Germinal center (tissue), 1 donor: Measurements from ENCODE around the gene CACNA1E.

Experiments used
- DNase-seq: peaks from one replicate; pipeline ENCODE4 v3.0.0; 2012; ENCODE audit warnings: mixed read lengths, low spot score

Gene CACNA1E

GRCh38 chr1:181484821-181485220, 1.5 kb downstream of the CACNA1E start:
- DNase-seq, result no peak

- peak; percentile 55 for DNase-seq
Observed at GRCh38 chr1:181485287-181486097, 2.2 kb downstream of the CACNA1E start.

GRCh38 chr1:181486098-181486420, 2.7 kb downstream of the CACNA1E start:
- DNase-seq, result no peak

GRCh38 chr1:181488866-181489265, 5.5 kb downstream of the CACNA1E start:
- no peak for DNase-seq

GRCh38 chr1:181490276-181490675, 7.0 kb downstream of the CACNA1E start:
- no peak for DNase-seq

- no peak for DNase-seq
Observed at GRCh38 chr1:181490740-181491712, 7.7 kb downstream of the CACNA1E start.

- DNase-seq, result no peak
Observed at GRCh38 chr1:181493166-181493565, 9.8 kb downstream of the CACNA1E start.

GRCh38 chr1:181493885-181494284, 10.6 kb downstream of the CACNA1E start:
- DNase-seq, result no peak

GRCh38 chr1:181496759-181497158, 13.4 kb downstream of the CACNA1E start:
- DNase-seq, result no peak

- no peak for DNase-seq
Observed at GRCh38 chr1:181497870-181498269, 14.6 kb downstream of the CACNA1E start.

GRCh38 chr1:181499825-181500224, 16.5 kb downstream of the CACNA1E start:
- no peak for DNase-seq

- DNase-seq, result no peak
Observed at GRCh38 chr1:181500636-181501035, 17.3 kb downstream of the CACNA1E start.

- no peak for DNase-seq
Observed at GRCh38 chr1:181501612-181502011, 18.3 kb downstream of the CACNA1E start.

GRCh38 chr1:181503171-181503810, 20.0 kb downstream of the CACNA1E start:
- DNase-seq, result no peak

- DNase-seq, result peak; percentile 76
Observed at GRCh38 chr1:181504399-181504842, 21.1 kb downstream of the CACNA1E start.

GRCh38 chr1:181506563-181507353, 23.4 kb downstream of the CACNA1E start:
- no peak for DNase-seq

- DNase-seq, result no peak
Observed at GRCh38 chr1:181508486-181509165, 25.3 kb downstream of the CACNA1E start.

- no peak for DNase-seq
Observed at GRCh38 chr1:181513786-181514297, 30.5 kb downstream of the CACNA1E start.

- no peak for DNase-seq
Observed at GRCh38 chr1:181514298-181515290, 31.3 kb downstream of the CACNA1E start.

- no peak for DNase-seq
Observed at GRCh38 chr1:181516706-181517105, 33.4 kb downstream of the CACNA1E start.
